ENCODE measurements around the gene ZNF366.
"Not testable (repeated sequence)": the region's sequence is repeated elsewhere in the genome, so short reads cannot be mapped to it uniquely, and the experiment has no call there.

Gene ZNF366

DNA sequence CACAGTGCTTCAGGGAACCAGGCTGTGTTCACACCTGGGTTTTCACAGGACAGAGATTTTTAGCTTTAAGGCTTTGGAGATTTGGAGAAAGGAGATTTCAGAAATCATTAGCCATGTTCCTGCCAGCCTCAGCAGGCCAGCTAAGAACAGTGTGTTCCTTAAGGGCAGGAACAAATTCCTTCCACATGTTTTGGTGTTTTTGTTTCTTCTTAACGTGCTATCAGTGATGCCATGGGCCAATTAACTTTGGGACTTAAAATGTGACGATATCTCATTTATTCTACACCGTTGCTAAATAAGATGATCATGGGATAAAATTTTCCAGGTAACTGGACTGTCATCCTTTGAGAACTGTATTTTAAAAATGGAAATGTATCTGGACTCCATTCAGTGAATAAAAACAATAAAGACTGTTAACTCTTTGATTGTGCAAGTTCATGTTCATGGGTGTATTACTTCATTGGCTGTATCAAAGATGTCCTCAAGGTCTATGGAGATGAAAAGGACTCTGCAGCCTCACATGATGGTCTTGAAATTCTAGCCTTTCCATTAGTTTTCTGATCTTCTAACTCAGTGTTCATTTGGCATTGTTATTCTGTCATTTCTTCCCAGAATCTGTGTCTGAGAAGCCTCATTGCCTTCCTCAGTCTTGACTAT, 72.3 kb downstream of the ZNF366 start:
- DNase-seq: no peak

- no peak for DNase-seq
These were observed 73.0 kb downstream of the ZNF366 start for GRCh38 chr5:72434056-72434780.

GRCh38 chr5:72433522-72433921, 73.7 kb downstream of the ZNF366 start:
- DNase-seq: no peak

GRCh38 chr5:72428669-72429068, 78.5 kb downstream of the ZNF366 start:
- DNase-seq: no peak

GRCh38 chr5:72427488-72428437, 79.4 kb downstream of the ZNF366 start:
- DNase-seq: no peak

DNA sequence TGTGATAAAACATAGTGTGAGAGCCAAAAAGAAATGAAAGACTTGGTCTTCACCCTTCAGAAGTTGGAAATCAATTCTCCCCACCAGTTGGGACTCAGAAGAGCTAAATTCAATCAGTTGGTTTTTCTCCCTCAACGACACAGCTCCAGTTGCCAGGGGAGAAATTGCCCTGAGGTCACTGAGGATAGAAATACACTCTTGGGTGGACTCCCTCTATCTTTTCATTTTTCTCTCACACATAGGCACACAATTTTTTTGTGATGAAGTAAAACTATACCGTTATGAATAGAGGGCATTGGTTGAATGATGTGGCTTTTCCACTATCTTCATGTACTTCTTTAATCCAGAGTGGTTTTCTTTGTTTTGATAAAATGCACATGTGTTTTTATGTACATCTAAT, 80.2 kb downstream of the ZNF366 start:
- DNase-seq: no peak

DNA sequence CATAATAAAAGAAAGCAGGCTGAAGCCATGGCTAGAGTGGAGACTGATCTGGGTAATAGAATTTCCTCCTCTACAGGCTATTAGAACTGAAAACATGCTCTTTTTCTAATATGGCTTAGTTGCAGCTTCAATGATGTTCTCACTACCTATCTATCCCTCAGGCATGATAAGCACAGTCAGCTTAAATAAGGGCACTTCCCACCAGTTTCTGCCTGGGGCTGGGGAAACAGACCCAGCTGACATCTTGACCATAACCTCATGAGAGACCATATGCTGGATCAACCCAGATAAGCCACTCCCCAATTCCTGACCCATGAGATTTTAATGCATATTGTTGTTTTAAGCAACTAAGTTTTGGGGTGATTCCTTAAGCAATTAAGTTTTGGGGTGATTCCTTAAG, 81.2 kb downstream of the ZNF366 start:
- DNase-seq: no peak

- DNase-seq: no peak
These were observed 88.9 kb downstream of the ZNF366 start for GRCh38 chr5:72418271-72418670.

DNA sequence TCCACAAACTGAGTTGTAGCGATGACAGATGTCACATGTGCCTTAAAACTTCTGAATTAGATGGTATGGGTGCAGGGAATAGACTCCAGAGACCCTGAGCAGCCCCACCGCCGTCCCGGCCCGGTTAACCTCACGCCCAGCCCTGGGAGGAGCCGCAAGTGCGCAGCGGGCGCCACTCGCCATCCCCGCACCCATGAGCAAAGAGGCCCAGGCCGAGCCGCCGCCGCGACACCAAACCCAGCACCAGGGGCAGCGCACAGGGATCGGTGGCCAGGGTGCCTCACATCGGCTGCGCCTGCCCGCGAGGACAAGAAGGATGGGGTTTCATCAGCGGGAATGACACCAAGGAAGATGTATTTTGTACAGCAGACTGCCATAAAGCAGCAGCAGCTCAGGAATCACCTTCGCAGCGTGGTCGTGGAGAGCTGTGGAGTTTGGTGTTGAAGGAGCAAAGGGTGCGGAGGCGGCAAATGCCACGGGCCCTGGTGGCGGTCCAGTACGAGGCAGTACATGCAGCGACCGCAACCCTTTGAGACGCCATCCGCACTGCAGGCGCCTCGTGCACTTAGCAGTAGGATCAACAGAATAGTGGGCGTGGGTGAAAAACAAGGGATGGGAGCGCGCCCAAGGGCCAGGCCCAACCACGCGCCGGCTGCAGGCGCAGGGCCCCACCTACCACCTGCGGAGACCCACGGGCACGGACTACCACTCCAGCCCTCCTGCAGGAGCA, 89.7 kb downstream of the ZNF366 start:
- no peak for DNase-seq

GRCh38 chr5:72415616-72416325, 91.4 kb downstream of the ZNF366 start:
- no peak for DNase-seq

DNA sequence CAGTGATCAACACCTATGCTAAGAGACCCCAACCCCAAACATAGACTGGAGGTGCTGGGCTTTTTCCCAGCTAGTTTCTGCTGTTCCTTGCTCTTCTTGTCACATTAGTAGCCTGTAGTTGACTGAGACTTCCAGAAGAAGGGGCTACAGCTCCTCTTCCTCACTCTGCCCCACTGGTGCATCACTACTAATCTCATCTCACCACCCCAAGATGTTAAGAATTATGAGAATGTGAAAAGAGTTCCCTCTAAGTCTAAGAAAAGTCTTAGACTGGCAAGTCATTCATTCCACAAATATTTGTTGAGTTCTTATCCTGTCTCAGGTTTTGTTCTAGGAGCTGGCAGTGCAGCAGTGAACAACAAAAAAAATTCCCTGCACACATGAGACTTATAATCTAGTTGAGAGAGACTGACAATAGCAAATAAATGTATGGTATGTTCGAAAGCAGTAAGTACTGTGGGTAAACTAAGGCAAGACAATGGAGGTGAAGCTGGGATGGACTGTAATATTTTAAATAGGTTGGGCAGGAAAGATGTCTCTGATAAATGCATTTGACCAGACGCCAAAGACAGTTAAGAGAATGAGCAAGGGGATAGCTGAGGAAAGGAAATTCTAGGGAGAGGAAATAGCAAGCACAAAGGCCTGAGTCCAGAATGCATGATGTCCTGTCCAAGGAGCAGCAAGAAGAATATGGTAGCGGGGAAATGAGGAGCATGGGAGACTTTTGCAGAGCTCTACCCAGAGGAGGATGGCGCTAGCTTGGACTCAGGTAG, 94.7 kb downstream of the ZNF366 start:
- DNase-seq: no peak

DNA sequence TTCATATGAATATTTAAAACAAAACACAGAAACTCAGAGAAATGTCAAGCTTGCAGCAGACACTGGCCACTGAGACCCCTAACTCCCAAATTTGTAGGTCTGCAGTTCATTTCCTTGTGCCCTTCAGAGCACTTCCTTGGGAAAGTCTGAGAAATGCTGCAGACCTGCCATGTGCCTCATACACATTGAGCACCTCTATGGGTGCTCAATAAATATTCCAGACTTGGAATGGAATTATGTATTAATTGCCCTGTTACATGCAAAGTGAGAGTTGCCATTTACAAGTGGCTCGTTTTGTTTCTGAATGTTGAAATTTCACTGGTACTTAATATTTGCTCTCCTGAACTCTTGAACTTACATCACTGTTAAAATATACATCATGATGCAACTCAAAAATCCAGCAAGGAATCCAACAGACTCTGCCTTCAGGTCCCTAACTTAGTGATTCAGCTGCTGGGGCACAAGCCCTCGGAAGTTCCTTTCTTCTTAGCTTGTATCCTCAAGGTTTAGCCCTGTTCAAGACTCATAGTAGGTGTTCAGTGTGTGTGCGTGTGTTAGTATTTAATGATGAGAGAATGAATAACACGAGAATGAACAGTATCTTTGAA, 96.4 kb downstream of the ZNF366 start:
- DNase-seq: no peak

GRCh38 chr5:72408603-72409002, 98.6 kb downstream of the ZNF366 start:
- no peak for DNase-seq

DNA sequence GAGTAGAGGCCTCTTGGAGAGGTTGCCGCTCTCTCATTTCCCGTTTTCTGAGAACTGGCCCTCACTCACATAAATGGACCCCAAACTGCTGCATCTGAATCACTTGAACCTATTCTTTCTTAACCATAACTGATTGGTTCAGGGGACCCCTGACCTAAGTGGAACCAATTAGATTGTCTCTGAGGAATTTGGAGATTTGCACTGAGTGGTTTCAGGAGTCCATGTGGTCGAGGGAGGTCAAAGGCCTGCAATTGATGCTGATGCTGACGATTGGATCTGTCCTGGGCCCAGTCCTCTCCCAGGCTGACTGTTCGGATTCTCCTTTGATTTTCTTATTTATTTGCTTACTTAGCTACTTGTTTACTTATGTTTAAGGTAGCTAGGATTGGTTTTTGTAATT, 99.1 kb downstream of the ZNF366 start:
- DNase-seq: no peak

- DNase-seq: no peak
These were observed 99.7 kb downstream of the ZNF366 start for GRCh38 chr5:72407541-72407940.

DNA sequence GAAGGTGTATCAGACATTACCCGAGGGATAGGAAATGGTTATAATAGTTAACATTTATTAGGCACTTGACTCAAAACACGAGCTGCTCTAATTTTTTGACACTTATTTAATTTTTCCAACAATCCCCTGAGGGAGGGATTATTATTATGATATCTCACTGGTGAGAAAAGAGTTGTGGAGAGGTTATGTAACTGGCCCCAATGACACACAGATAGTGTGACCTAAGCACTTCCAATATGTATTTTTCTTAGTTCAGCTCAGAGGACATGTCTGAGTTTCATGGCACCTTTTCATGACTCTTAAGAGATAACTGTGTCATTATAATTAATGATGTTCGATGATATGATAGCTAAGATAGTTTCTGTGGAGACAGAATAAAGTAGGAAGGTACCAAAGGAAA, 100.1 kb downstream of the ZNF366 start:
- no peak for DNase-seq

- DNase-seq: not testable (repeated sequence)
These were observed 102.4 kb downstream of the ZNF366 start for GRCh38 chr5:72404771-72405170.

GRCh38 chr5:72402959-72403628, 104.1 kb downstream of the ZNF366 start:
- no peak for DNase-seq

GRCh38 chr5:72402381-72402890, 104.8 kb downstream of the ZNF366 start:
- no peak for DNase-seq

- DNase-seq: no peak
These were observed 106.3 kb downstream of the ZNF366 start for GRCh38 chr5:72400950-72401349.
